Amniotic stem cell (primary cell): Measurements from ENCODE around the gene SIRT5.

Source experiments
- DNase-seq: peaks from one replicate; lab custom pipeline; 2025; lab: John Stamatoyannopoulos, UW

Gene SIRT5

GRCh38 chr6:13589801-13590200 lies 15.4 kb downstream of the SIRT5 start:
- no peak for DNase-seq

GRCh38 chr6:13590574-13591153 lies 16.3 kb downstream of the SIRT5 start:
- no peak for DNase-seq

DNA sequence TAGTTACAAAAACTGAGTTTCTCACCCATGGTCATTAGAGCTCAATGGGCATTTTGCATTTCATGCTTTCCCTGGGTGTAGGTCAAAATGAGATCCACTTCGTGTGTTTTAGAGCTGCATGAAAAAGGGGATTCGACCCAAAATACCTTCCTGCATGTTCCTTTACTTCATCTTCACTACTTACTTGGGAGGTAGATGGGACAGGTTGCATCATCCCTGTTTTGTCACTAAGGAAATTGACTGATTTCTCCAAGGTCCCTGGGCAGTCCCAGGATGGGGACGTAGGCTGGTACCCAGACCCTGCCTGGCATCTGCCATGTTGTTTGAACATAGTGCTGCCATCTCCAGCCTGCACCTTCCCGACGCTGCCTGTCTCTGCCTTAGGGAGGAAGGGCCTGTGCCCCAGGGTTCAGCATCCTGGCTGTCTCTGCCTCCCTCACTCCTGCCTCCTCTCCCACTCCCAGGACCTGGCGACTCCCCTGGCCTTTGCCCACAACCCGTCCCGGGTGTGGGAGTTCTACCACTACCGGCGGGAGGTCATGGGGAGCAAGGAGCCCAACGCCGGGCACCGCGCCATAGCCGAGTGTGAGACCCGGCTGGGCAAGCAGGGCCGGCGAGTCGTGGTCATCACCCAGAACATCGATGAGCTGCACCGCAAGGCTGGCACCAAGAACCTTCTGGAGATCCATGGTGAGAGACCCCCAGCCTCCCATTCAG lies 17.0 kb downstream of the SIRT5 start:
- DNase-seq: no peak

DNA sequence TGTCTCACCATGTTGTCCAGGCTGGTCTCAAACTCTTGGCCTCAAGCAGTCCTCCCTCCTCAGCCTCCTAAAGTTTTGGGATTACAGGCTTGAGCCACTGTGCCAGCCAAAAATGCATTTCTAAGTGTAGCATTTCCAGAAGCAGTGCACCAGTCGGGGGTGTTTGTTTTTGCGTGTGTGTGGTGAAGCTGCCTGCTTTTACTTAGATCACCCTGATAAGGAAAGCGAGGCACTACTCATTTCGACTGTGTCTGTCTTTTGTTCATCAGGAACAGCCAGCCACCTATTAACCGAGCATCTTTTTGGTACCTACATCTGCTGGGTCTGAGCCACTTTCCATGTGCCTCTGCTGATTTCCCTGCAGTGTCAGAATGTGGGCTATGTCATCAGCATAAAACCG lies 18.7 kb downstream of the SIRT5 start:
- no peak for DNase-seq

GRCh38 chr6:13593720-13594119 lies 19.3 kb downstream of the SIRT5 start:
- no peak for DNase-seq

GRCh38 chr6:13597073-13597472 lies 22.7 kb downstream of the SIRT5 start:
- no peak for DNase-seq

DNA sequence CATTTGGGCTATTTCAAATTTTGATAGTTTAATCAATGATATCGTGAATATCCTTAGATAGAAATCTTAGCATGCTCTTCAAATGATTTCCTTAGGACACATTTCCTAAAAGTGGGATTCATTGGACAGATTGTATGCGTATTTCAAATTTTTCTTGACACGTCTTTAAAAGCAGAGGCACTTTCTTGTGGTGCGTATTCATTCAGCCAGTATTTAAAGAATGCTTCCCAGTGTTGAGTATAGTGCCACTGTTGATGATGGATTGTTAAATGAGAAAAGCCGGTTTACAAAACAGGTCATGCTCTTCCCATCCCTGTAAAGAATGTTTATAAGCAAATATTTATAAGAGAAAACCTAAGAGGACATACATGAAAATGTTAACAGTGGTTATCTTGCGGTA lies 25.6 kb downstream of the SIRT5 start:
- DNase-seq: no peak

DNA sequence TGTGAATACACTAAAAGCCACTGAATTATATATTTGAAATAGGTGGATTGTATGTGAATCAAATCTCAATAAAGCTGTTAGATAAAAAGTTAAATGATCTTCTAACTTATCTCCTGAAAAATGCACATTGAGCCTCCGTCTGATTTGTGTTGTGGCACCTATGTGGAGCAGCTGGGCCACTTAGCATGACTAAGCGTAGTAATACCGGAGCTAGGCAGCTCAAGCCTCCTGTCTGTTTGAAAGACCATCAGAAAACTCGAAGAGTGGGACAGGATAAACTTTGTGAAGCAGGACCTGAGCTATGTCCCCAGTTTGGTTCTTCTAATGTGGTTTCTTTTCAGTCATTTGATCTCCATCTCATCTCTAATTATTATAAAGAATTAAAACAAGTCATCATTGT lies 29.7 kb downstream of the SIRT5 start:
- no peak for DNase-seq

DNA sequence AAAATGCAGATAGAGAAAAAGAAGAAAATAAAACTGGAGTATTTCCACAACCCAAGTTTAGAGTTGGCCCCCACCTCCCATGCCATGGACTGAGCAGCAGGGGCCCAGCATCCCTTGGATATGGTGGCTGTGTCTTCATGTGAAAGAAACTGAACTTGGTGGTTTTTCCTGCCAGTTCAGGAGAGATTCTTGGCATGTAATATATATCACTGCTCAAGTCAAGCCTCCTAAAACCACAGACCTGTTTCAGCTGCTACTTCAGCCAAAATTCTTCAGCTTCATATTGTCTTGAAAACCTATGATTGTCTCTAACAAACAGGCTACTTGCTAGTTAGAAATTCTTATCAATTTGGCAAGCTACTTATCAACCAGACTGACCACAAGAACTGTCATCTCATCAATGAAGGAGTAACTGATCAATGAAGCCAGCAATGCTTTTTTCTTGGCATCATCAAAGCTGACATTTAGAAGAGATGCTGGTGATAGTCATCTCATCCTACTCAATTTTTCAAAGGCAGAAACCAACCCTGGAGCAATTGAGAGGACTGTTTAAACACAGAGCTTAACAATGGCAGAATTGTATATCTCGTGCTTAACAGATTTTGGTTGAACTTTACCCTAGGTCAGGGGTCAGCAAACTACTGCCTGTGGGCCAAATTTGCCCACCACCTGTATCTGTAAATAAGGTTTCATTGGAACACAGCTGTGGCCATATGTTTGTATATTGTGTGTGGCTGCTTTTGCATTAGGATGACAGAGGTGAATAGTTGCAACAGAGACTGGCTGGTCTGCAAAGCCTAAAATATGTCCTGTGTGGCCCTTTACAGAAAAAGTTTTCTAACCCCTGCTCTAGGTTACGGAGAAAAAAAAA lies 30.4 kb downstream of the SIRT5 start:
- no peak for DNase-seq

- DNase-seq: no peak
Observed at GRCh38 chr6:13605634-13606033, 31.2 kb downstream of the SIRT5 start.

DNA sequence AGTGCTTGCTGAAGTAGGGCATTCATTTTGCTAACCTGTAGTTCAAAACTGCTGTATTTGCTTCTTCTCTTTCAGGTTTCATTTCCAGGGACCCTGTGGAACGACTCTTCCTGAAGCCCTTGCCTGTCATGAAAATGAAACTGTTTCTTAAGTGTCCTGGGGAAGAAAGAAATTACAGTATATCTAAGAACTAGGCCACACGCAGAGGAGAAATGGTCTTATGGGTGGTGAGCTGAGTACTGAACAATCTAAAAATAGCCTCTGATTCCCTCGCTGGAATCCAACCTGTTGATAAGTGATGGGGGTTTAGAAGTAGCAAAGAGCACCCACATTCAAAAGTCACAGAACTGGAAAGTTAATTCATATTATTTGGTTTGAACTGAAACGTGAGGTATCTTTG lies 37.3 kb downstream of the SIRT5 start:
- no peak for DNase-seq

- DNase-seq: no peak
Observed at GRCh38 chr6:13613029-13613594, 38.7 kb downstream of the SIRT5 start.

GRCh38 chr6:13614126-13614925 lies 39.9 kb downstream of the SIRT5 start:
- DNase-seq: no peak

GRCh38 chr6:13614926-13615791 lies 40.8 kb downstream of the SIRT5 start, which contains the start of gene NOL7:
Gene NOL7 (plus strand): TSS chr6:13615335. CDS start chr6:13615359, 24 bp downstream.
- DNase-seq: peak; percentile 98

DNA sequence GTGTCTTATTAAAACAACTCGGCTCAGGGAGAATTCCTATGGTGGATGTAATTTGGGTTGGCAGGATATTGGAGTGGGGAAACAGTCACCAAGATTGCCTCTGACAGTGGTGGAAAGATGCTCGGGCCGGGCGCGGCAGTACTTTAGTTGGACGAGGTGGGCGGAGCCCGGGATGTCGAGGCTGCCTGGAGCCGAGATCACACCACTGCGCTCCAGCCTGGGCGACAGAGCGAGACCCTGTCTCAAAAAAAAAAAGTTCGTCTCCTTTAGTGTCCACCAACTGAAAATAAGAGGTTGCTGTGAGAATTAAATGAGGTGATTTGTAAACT lies 41.4 kb downstream of the SIRT5 start:
- DNase-seq: no peak

- no peak for DNase-seq
Observed at GRCh38 chr6:13617066-13617465, 42.7 kb downstream of the SIRT5 start.

- no peak for DNase-seq
Observed at GRCh38 chr6:13624871-13625288, 50.5 kb downstream of the SIRT5 start.

DNA sequence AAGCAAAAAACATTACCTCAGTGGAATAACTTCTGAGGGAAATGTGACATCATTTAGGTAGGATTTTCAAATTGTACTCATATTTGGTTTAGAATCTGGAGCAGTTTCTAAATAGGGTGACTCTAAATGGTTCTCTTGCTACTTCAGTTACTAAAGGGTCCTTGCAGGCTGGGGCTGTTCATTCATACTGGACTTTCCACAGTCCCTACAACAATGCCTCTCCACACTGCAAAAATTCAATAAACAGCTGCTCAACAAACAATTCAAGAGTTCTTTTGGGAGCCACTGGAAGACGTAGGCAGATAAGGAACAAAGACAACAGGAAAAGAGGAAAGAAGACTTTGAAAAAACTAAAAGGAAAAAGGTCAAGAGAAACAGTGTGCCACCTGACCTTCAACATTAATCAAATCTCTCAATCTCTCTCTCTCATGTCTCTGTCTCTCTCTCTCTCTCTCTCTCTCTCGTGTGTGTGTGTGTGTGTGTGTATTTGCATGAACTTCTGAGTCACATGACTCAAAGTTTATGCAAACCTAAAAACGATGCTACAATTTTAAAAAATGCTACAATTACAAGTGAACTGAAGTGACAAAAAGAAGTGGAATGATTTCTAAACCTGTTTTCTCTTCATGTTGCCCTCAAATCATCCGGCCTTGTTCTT lies 55.2 kb downstream of the SIRT5 start:
- no peak for DNase-seq

DNA sequence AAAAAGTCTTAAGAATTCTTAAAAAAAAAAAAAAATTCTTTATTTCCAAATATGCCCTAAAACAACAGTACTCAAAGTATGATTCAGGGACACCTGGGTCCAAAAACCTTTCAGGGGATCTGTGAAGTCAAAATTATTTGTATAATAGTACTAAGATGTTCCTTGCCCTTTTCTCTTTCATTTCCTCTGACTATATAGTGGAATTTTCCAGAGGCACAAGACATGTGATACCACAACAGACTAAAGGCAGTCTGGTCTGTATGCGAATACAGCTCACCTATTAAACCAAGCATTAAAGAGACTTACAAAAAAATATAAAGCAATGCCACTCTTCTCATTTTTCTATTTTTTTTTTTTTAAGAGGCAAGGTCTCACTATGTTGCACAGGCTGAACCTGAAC lies 56.1 kb downstream of the SIRT5 start:
- no peak for DNase-seq

DNA sequence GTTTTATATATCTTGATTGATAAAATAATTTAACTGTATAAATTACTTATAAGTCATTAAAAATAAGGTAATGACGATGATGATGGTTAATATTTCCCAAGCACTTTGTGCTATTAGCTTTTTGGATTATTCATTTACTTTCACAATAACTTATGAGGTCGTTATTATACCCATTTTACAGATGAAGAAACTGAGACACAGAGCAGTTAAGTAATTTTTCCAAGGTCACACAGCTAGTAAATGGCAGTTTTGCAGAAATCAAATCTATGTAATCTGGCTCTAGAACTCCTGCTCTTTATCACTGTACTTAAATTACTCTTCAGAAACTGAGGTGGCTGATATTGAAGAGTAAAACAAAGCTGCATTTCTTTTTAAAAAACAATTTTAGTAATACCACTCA lies 58.9 kb downstream of the SIRT5 start:
- DNase-seq: no peak
